HCT116 (cell line): ENCODE data around the gene METTL26. TPM values are rescaled to one million over a fixed set of nuclear protein-coding genes. Genes with fewer than 3 reads are reported as not detected.

Source experiments
- ATAC-seq: fragments of 200-7000 bp; cut with Tn5 transposase; 2 replicates; pipeline ENCODE4 v1.9.1; 2020; ENCODE audit warnings: mild to moderate bottlenecking, moderate library complexity
- BruUV-seq: library from RNA; stranded (reverse); fragments of 400-500 nt; replicated peaks from 2 replicates; lab custom pipeline; 2021; lab: Mats Ljungman, UMichigan
- CTCF ChIA-PET: fragments of 300-600 bp; sonication (Branson Sonifier 250); formaldehyde crosslinking; loops from one replicate; lab custom pipeline; 2021; ENCODE audit warnings: antibody characterized with exemption; lab: Charles Lee
- POLR2A ChIA-PET: fragments of 300-600, 350-600 bp; sonication (Branson Sonifier 250); formaldehyde crosslinking; loops from one replicate; lab custom pipeline; 2021; ENCODE audit warnings: antibody characterized with exemption; lab: Charles Lee
- RAD21 ChIA-PET, 2 experiments: fragments of 300-600 bp; sonication (Branson Sonifier 250); formaldehyde crosslinking; loops; one replicate each; lab custom pipeline; 2023; ENCODE audit warnings: low total read pairs in 2 of 2; ENCODE audit not compliant: uncharacterized antibody in 2 of 2, unreplicated experiment in 2 of 2, low non-redundant PET in 1 of 2; lab: Charles Lee
- DNase-seq: peaks from one replicate; pipeline ENCODE4 v3.0.0-alpha.2; 2010; ENCODE audit warnings: low read depth, low spot score
- H2AFZ ChIP-seq: fragments of 200-600 bp; shearing (Covaris generic), sonication (generic); 2 replicates; pipeline ENCODE4 v1.6.1; 2017; ENCODE audit warnings: low read depth, mixed run types, mixed read lengths, antibody characterized with exemption, low read length; ENCODE audit not compliant: poor library complexity, severe bottlenecking
- H3K27ac ChIP-seq: 2 replicates; pipeline ENCODE4 v1.5.1; 2012; ENCODE audit warnings: low read depth, low read length
- H3K27me3 ChIP-seq: fragments of 200-600 bp; sonication (generic); 2 replicates; pipeline ENCODE4 v1.6.1; 2016; ENCODE audit warnings: mixed run types, low read length, mixed read lengths; ENCODE audit not compliant: insufficient read depth
- H3K36me3 ChIP-seq, 2 experiments: fragments of 200-500 bp in 1 of 2; fragments of 200-600 bp in 1 of 2; sonication (Bioruptor generic) in 1 of 2; sonication (generic) in 1 of 2; 2 replicates each; pipeline versions ENCODE4 v1.5.1 to v1.6.1; 2014 to 2016; ENCODE audit warnings: low read length in 2 of 2, inconsistent platforms in 1 of 2, mixed read lengths in 1 of 2, mixed run types in 1 of 2; ENCODE audit not compliant: insufficient read depth in 2 of 2, control insufficient read depth in 1 of 2
- H3K4me1 ChIP-seq, 2 experiments: fragments of 200-600 bp in 1 of 2; sonication (generic) in 1 of 2; 2 replicates each; pipeline versions ENCODE4 v1.5.1 to v1.6.1; 2012 to 2017; ENCODE audit warnings: low read length in 2 of 2, inconsistent platforms in 1 of 2, mild to moderate bottlenecking in 1 of 2, mixed read lengths in 1 of 2, mixed run types in 1 of 2, moderate library complexity in 1 of 2; ENCODE audit not compliant: insufficient read depth in 2 of 2, control insufficient read depth in 1 of 2
- H3K4me2 ChIP-seq: fragments of 200-600 bp; sonication (generic); 2 replicates; pipeline ENCODE4 v1.6.1; 2017; ENCODE audit warnings: mixed run types, low read length, mixed read lengths
- H3K4me3 ChIP-seq, 2 experiments: fragments of 200-600 bp in 1 of 2; sonication (generic) in 1 of 2; replicated peaks in 1 of 2; 2 replicates each; pipeline ENCODE4 v1.5.1; 2011 to 2016; ENCODE audit warnings: low read length in 2 of 2, control low read depth in 1 of 2, low read depth in 1 of 2, mild to moderate bottlenecking in 1 of 2, mixed read lengths in 1 of 2, mixed run types in 1 of 2
- H3K79me2 ChIP-seq: fragments of 200-600 bp; sonication (generic); 2 replicates; pipeline ENCODE4 v1.6.1; 2017; ENCODE audit warnings: mild to moderate bottlenecking, mixed run types, low read length, moderate library complexity, mixed read lengths; ENCODE audit not compliant: insufficient read depth
- H3K9ac ChIP-seq: fragments of 200-600 bp; sonication (generic); 2 replicates; pipeline ENCODE4 v1.6.1; 2016; ENCODE audit warnings: low read length, mixed read lengths
- H3K9me2 ChIP-seq: fragments of 200-600 bp; sonication (generic), shearing (Covaris generic); 2 replicates; pipeline ENCODE4 v1.6.1; 2017; ENCODE audit warnings: mixed run types, mild to moderate bottlenecking, moderate library complexity; ENCODE audit not compliant: insufficient read depth
- H3K9me3 ChIP-seq, 2 experiments: fragments of 200-500 bp in 1 of 2; fragments of 200-600 bp in 1 of 2; sonication (Bioruptor generic) in 1 of 2; sonication (generic) in 1 of 2; 2 replicates each; pipeline ENCODE4 v1.6.1; 2014 to 2017; ENCODE audit warnings: low read length in 2 of 2, mixed read lengths in 2 of 2, inconsistent platforms in 1 of 2, low read depth in 1 of 2, mild to moderate bottlenecking in 1 of 2, mixed run types in 1 of 2, moderate library complexity in 1 of 2; ENCODE audit not compliant: control insufficient read depth in 1 of 2, insufficient read depth in 1 of 2
- H4K20me1 ChIP-seq: fragments of 200-600 bp; sonication (generic), shearing (Covaris generic); 2 replicates; pipeline ENCODE4 v1.6.1; 2017; ENCODE audit warnings: mixed run types, mild to moderate bottlenecking, moderate library complexity; ENCODE audit not compliant: insufficient read depth
- CBX3 ChIP-seq: IDR thresholded peaks from 2 replicates; pipeline ENCODE4 v1.6.1; 2012; ENCODE audit warnings: low read depth
- CEBPB ChIP-seq: IDR thresholded peaks from 2 replicates; pipeline ENCODE4 v1.6.1; 2012; ENCODE audit warnings: low read depth
- CTCF ChIP-seq, 3 experiments: fragments of 200-600 bp in 1 of 3; sonication (generic) in 1 of 3; IDR thresholded peaks in 2 of 3; conservative IDR thresholded peaks in 1 of 3; 2 replicates each; pipeline ENCODE4 v1.5.1; 2012 to 2017; ENCODE audit warnings: low read depth in 2 of 3, low read length in 2 of 3, antibody characterized with exemption in 1 of 3, borderline replicate concordance in 1 of 3, control low read depth in 1 of 3, mild to moderate bottlenecking in 1 of 3, mixed read lengths in 1 of 3, mixed run types in 1 of 3, moderate library complexity in 1 of 3; ENCODE audit not compliant: insufficient read depth in 1 of 3
- ELF1 ChIP-seq: IDR thresholded peaks from 2 replicates; pipeline ENCODE4 v1.6.1; 2012; ENCODE audit warnings: low read depth, borderline replicate concordance
- EZH2 ChIP-seq: fragments of 200-600 bp; sonication (generic); IDR thresholded peaks from 2 replicates; pipeline ENCODE4 v1.6.1; 2017; ENCODE audit warnings: antibody characterized with exemption, mixed run types
- EZH2phosphoT487 ChIP-seq: fragments of 200-600 bp; IDR thresholded peaks from 2 replicates; pipeline ENCODE4 v1.6.1; 2018; ENCODE audit warnings: antibody characterized with exemption, borderline replicate concordance
- FOSL1 ChIP-seq: IDR thresholded peaks from 2 replicates; pipeline ENCODE4 v1.6.1; 2012; ENCODE audit warnings: low read depth
- JUND ChIP-seq: IDR thresholded peaks from 2 replicates; pipeline ENCODE4 v1.6.1; 2012
- MAX ChIP-seq: IDR thresholded peaks from 2 replicates; pipeline ENCODE4 v1.6.1; 2012
- POLR2AphosphoS5 ChIP-seq: IDR thresholded peaks from 2 replicates; pipeline ENCODE4 v1.6.1; 2011; ENCODE audit warnings: mild to moderate bottlenecking, low read depth, low read length, moderate library complexity
- RAD21 ChIP-seq: IDR thresholded peaks from 2 replicates; pipeline ENCODE4 v1.6.1; 2012; ENCODE audit warnings: low read depth, mild to moderate bottlenecking
- REST ChIP-seq: IDR thresholded peaks from 2 replicates; pipeline ENCODE4 v1.6.1; 2012; ENCODE audit warnings: low read depth
- SIN3A ChIP-seq: IDR thresholded peaks from 2 replicates; pipeline ENCODE4 v1.6.1; 2012; ENCODE audit warnings: low read depth
- SP1 ChIP-seq: IDR thresholded peaks from 2 replicates; pipeline ENCODE4 v1.6.1; 2012; ENCODE audit warnings: low read depth
- SRF ChIP-seq: IDR thresholded peaks from 2 replicates; pipeline ENCODE4 v1.6.1; 2012; ENCODE audit warnings: low read depth
- YY1 ChIP-seq: IDR thresholded peaks from 2 replicates; pipeline ENCODE4 v1.6.1; 2011; ENCODE audit warnings: low read length, low read depth, moderate library complexity, mild to moderate bottlenecking; ENCODE audit not compliant: insufficient replicate concordance; ENCODE audit errors: extremely low read depth
- ZBTB33 ChIP-seq: IDR thresholded peaks from 2 replicates; pipeline ENCODE4 v1.6.1; 2011; ENCODE audit warnings: mild to moderate bottlenecking, low read length, moderate library complexity; ENCODE audit not compliant: insufficient replicate concordance; ENCODE audit errors: extremely low read depth
- ZFX ChIP-seq: fragments of 450-650 bp; IDR thresholded peaks from 2 replicates; pipeline ENCODE4 v1.6.1; 2017
- ZNF274 ChIP-seq: fragments of 200-500 bp; sonication (Bioruptor generic); IDR thresholded peaks from 2 replicates; pipeline ENCODE4 v1.6.1; 2014; ENCODE audit warnings: mild to moderate bottlenecking, low read depth, low read length, inconsistent platforms
- intact Hi-C: fragments of 100-400 bp; cut with micrococcal nuclease; formaldehyde crosslinking; loops from 2 replicates; pipeline ENCODE4 v1.10.0; 2022
- total RNA-seq: library from RNA; stranded (reverse); gene quantifications from one replicate; pipeline ENCODE4 v1.2.1, GENCODE V29; 2021; ENCODE audit not compliant: unreplicated experiment

METTL26 gene
- total RNA-seq, 1 experiment from 2014 or later: 85.7 TPM

- Histone ChIP-seq H3K27me3 (no peaks in the 10 kb centered on the region), H2AFZ (no peak within 1 kb of the TSS)
- TF ChIP-seq CBX3: no peak
- no peak for TF ChIP-seq EZH2
- no peak for TF ChIP-seq FOSL1
- no peak for TF ChIP-seq ZBTB33
- TF ChIP-seq SP1: no peak
- no peak for TF ChIP-seq ZNF274
- no peak for TF ChIP-seq CTCF (IDR thresholded peaks at IDR 0.05 in 2 of 3, conservative IDR thresholded peaks at IDR 0.05 in 1 of 3; ENCODE audit: borderline replicate concordance in 1 of 3, insufficient read depth in 1 of 3, low read depth in 2 of 3, low read length in 2 of 3)
- TF ChIP-seq YY1: no peak
- no peak for TF ChIP-seq ELF1
- TF ChIP-seq JUND: no peak
- no peak for TF ChIP-seq SRF
- no peak for TF ChIP-seq MAX
- TF ChIP-seq CEBPB: no peak
- TF ChIP-seq POLR2AphosphoS5: no peak
- no peak for TF ChIP-seq REST
- no peak for TF ChIP-seq RAD21
- TF ChIP-seq EZH2phosphoT487: no peak
- no peak for TF ChIP-seq ZFX
- TF ChIP-seq SIN3A: no peak
- TF ChIP-seq, all 23 proteins: peak for 0
- DNase-seq (no peak), ATAC-seq (no peak)
- H3K4me3 ChIP-seq: no peak within 1 kb of the TSS
- H3K9me3 ChIP-seq: no peaks in the 10 kb centered on the region
- no peak within 1 kb of the TSS for H3K27ac ChIP-seq
- intact Hi-C loops: no loop called here
- RAD21 ChIA-PET: interaction anchor here in 1 of 2 experiments (0.6 kb wide), 1 partner anchor 536 kb away, joined by 3 read pairs; no protein-coding TSS in a partner anchor
- peaks cover 3% of the 10 kb centered on the region; the same call in 1 of the 2 replicates for H3K79me2 ChIP-seq
- H4K20me1 ChIP-seq: no peaks in the 10 kb centered on the region
- POLR2A ChIA-PET: no interaction called here
- CTCF ChIA-PET: no interaction called here
- H3K36me3 ChIP-seq: peaks cover 0 to 4% of the 10 kb centered on the region in 2 experiments; a peak in 1 of 4 replicates
- no peak within 1 kb of the TSS for H3K9ac ChIP-seq
- BruUV-seq: no TSS peak
- H3K4me2 ChIP-seq: no peak within 1 kb of the TSS
- H3K9me2 ChIP-seq: no peaks in the 10 kb centered on the region
- peaks cover 0 to 7% of the 10 kb centered on the region in 2 experiments; a peak in 1 of 4 replicates for H3K4me1 ChIP-seq
Measured at GRCh38 chr16:674968-675883, 39.1 kb upstream of the METTL26 start, which contains the start of gene RHBDL1. Gene RHBDL1 (plus strand): TSS chr16:675671. CDS start chr16:675791, 120 bp downstream.
